GM19043 (cell line): Measurements from ENCODE around the gene R3HCC1L.
"Not testable (repeated sequence)": the region's sequence is repeated elsewhere in the genome, so short reads cannot be mapped to it uniquely, and the experiment has no call there.

Source experiments
- ATAC-seq: cut with Tn5 transposase; IDR thresholded peaks from one replicate; pipeline ENCODE4 v1.9.1; 2021; ENCODE audit warnings: low read depth; ENCODE audit not compliant: unreplicated experiment

Gene R3HCC1L

DNA sequence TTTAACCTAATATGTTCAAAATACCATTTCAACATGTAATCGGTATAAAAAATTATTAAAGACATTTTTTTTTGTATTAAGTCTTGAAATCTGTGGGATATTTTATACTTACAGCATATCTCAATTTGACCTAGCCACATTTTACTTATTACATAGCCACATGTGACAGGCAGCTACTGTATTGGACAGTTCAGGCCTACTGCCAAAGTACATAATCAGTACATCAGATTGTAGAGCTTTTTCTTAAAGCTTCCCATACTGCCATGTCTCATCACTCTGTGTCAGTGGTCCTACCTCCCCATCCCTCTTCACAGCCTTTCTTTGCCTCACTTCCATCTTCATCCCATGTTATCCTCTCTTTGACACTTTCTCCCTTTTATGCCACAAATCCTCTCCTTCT, 90.5 kb downstream of the R3HCC1L start:
- ATAC-seq: no peak

GRCh38 chr10:98226508-98227144, 92.2 kb downstream of the R3HCC1L start:
- ATAC-seq: no peak

- not testable (repeated sequence) for ATAC-seq
Observed at GRCh38 chr10:98227713-98228112, 93.3 kb downstream of the R3HCC1L start.

GRCh38 chr10:98228266-98228665, 93.8 kb downstream of the R3HCC1L start:
- ATAC-seq: not testable (repeated sequence)

- ATAC-seq: no peak
Observed at GRCh38 chr10:98231417-98231816, 97.0 kb downstream of the R3HCC1L start.

DNA sequence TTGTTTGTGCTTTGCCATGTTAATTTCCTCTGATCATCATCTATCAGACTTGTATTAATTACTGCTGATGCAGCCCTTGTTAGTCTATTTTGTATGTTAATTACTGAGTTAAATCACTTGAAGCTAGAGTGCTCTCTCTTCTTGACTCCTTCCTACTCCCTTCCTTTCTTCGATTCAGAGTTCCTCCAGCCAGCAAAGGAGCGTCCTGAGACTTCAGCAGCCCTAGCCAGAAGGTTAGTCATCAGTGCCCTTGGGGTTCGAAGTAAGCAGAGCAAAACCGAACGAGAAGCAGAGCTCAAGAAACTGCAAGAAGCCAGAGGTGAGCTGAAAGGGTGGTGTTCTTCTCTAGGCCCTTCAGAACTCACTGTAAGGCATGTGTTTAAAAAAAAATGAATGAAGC, 101.4 kb downstream of the R3HCC1L start:
- ATAC-seq: no peak

- no peak for ATAC-seq
Observed at GRCh38 chr10:98236862-98237261, 102.4 kb downstream of the R3HCC1L start.

DNA sequence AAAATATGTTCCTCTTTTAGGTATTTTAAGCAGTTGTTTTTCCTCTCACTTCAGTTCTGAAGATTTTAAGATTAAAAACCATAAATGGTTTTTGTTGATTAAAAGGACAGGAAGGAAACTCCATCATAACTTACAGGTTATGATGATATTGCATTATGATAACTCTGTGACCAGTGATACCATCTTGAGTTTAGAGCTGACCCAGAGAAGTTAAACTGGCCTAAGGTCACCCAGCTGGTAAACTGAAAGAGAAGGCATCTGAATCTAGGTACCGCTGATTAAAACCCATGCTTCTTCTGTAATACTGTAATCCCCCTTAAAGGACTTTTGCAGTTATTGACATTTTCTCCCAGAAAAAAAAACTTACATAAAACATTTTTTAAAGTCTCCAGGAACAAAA, 103.9 kb downstream of the R3HCC1L start:
- no peak for ATAC-seq

GRCh38 chr10:98240524-98240923, 106.1 kb downstream of the R3HCC1L start:
- ATAC-seq: no peak

GRCh38 chr10:98242823-98243222, 108.4 kb downstream of the R3HCC1L start:
- no peak for ATAC-seq

GRCh38 chr10:98244141-98244540, 109.7 kb downstream of the R3HCC1L start:
- no peak for ATAC-seq

DNA sequence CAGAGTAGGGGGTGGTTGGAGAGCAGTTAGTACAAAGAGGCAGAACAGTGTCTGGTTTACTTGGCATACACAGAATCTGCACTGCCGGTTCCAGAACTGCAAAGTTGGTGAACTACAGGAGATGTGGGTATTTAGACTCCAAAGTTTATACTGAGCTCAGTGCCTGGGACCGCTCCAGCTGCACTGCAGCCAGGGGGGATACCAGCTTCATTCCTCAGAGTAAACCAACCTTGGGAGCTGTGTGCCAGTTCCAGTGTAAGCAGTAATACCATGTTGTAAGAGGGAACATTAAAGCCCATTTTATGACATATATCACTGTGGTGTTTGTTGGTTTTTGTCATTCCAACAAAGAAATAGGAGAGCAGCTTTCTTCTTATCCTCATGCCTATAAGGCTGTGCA, 110.1 kb downstream of the R3HCC1L start:
- no peak for ATAC-seq

DNA sequence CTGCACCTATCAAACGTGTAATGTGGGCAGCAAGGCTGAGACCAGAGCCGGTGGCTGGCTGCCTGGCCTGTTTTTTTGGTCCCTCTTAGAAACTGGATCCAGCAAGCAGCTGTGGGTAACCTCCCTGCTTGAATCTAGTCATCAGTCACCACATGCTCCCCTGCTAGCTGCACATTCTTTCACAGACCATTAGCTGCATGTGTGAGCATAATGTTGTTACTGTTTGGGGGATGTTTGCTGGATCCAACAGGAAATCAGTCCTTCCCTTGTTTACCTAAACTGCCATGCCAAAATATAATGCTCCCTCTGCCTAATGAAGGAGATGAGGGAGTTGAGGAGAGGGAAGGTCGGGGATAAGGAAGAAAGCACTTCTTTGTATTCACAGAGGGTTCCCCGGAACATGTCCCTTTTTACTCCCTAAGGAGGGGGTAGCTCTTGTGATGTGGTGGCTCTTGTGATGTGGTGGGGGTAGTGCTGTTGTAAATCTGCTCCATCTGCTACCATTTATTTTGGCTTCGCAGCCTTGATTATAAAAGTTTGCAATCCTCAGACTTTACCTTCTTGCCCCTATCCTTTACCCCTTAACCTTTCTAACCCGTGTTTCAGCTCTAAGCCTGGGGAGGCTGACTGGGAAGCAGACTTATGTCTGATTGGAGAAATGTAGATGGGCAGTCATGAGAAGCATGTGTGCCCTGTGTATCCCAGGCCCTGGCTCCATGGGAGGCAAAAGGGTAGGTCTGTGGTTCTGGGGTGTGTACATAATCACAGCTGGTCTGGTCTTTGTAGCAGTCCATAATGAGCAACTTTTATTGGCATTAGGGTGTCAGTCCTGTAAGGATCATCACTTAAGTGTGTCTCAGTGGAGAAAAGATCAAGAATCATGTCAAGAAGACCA, 112.7 kb downstream of the R3HCC1L start:
- ATAC-seq: no peak

DNA sequence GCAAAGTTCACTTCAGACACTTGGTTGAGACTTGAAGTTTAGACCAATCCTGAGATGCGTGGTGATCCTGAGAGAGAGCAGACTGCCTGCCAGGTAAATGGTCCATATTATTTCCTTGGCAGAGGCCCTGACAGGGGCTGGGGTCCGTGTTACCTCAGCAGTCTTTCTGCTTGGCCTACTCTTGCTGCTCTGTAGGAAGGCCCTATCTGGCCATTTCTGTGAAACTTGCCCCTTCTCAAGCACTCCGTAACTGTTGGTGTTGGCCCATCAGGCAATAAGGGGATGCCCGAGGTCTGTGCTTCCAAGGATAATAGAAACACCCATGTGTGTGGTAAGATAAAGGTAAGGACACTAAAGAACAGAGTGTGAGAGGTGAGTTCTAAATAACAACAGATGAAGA, 113.6 kb downstream of the R3HCC1L start:
- ATAC-seq: no peak

GRCh38 chr10:98249134-98249533, 114.7 kb downstream of the R3HCC1L start:
- no peak for ATAC-seq

- no peak for ATAC-seq
Observed at GRCh38 chr10:98251399-98251798, 116.9 kb downstream of the R3HCC1L start.

DNA sequence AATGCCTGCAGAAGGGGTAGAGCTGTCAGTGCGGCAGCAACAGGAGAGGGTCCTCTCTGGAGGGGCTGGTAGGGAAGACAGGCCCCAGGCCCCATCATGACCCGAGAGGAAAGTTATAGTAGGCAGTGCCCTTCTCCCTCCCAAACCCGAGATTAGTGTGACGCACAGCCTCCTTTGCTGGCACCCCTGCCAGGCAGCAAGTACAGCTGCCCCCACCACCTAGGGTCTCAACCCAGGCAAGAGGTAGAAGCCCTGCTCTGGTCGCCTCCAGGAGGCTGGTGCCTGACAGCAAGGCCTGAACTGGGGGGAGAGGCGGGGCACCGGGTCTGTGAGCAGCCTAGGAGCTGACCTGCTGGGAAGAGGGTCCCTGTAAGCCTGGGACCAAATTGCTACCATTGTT, 118.0 kb downstream of the R3HCC1L start:
- no peak for ATAC-seq

DNA sequence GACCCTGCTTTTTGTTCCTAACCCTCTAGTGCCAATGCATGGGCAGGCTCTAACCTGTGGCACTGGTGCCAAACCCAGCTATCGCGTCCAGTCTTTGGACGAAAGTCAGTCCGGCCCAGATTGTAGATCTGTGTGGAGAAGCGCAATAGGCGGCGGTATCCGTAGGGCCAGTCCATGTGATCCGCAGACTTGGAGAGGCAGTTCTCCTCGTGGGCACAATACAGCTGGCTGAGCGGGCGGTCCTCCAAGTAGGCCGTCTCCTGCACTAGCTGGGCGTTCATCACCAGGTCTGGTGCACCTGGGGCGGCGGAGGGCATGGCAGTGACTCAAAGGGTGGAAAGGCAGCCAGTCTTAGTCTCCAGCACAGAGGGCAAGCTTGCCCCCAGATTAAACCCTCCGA, 119.0 kb downstream of the R3HCC1L start:
- no peak for ATAC-seq

- no peak for ATAC-seq
Observed at GRCh38 chr10:98254234-98254974, 119.9 kb downstream of the R3HCC1L start.

DNA sequence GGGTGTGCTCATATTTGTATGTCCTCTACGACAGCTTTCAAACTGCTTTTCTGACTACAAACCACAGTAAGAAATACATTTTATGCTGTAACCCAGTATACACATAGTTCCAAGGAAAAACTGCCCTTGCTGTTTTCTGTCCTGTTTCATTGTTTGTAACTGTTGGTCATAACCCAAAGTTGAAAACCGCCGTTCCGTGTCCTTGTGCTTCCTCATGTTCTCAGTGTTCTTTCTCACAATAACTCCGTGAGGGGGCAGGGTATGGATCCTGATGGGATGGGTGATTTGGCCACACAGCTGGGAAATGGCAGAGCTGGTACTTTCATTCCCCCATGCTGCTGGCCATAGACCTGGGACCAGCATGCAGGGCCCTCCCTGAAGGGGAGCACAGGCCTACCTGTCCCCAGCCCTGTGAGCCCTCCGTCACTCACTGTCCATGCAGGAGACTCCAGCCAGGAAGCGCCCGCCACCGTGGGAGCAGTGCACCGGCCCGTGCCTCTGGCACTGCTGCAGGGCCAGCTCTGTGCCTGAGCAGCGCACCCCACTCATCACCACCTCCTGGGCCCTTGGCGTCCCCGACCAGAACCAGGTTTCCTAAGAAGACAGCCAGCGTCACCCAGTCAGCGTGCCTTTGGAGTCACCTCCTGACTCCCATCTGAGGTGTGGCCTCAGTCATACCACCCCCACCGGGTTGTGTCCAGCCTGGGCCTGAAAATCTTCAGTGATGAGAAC, 120.9 kb downstream of the R3HCC1L start:
- ATAC-seq: no peak

- no peak for ATAC-seq
Observed at GRCh38 chr10:98256692-98257091, 122.2 kb downstream of the R3HCC1L start.
